22Rv1 (cell line): ENCODE results near the gene DNAJC8.

Experiments
- H3K27ac ChIP-seq: fragments of 450-650 bp; 2 replicates; pipeline ENCODE4 v1.5.1; 2017
- ZFX ChIP-seq: fragments of 450-650 bp; IDR thresholded peaks from 2 replicates; pipeline ENCODE4 v1.6.1; 2017; ENCODE audit warnings: antibody characterized with exemption, borderline replicate concordance
- TF ChIP-seq, protein P1 (sequence below): fragments of 450-650 bp; IDR thresholded peaks from 2 replicates; pipeline ENCODE4 v1.5.1; 2017; ENCODE audit warnings: mild to moderate bottlenecking

The DNAJC8 gene

GRCh38 chr1:28260803-28261174 is 28.0 kb upstream of the DNAJC8 start:
- TF ChIP-seq, protein P1, sequence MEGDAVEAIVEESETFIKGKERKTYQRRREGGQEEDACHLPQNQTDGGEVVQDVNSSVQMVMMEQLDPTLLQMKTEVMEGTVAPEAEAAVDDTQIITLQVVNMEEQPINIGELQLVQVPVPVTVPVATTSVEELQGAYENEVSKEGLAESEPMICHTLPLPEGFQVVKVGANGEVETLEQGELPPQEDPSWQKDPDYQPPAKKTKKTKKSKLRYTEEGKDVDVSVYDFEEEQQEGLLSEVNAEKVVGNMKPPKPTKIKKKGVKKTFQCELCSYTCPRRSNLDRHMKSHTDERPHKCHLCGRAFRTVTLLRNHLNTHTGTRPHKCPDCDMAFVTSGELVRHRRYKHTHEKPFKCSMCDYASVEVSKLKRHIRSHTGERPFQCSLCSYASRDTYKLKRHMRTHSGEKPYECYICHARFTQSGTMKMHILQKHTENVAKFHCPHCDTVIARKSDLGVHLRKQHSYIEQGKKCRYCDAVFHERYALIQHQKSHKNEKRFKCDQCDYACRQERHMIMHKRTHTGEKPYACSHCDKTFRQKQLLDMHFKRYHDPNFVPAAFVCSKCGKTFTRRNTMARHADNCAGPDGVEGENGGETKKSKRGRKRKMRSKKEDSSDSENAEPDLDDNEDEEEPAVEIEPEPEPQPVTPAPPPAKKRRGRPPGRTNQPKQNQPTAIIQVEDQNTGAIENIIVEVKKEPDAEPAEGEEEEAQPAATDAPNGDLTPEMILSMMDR, result no peak
- no peak for TF ChIP-seq ZFX
- H3K27ac ChIP-seq, result no peak overlapping the region

DNA sequence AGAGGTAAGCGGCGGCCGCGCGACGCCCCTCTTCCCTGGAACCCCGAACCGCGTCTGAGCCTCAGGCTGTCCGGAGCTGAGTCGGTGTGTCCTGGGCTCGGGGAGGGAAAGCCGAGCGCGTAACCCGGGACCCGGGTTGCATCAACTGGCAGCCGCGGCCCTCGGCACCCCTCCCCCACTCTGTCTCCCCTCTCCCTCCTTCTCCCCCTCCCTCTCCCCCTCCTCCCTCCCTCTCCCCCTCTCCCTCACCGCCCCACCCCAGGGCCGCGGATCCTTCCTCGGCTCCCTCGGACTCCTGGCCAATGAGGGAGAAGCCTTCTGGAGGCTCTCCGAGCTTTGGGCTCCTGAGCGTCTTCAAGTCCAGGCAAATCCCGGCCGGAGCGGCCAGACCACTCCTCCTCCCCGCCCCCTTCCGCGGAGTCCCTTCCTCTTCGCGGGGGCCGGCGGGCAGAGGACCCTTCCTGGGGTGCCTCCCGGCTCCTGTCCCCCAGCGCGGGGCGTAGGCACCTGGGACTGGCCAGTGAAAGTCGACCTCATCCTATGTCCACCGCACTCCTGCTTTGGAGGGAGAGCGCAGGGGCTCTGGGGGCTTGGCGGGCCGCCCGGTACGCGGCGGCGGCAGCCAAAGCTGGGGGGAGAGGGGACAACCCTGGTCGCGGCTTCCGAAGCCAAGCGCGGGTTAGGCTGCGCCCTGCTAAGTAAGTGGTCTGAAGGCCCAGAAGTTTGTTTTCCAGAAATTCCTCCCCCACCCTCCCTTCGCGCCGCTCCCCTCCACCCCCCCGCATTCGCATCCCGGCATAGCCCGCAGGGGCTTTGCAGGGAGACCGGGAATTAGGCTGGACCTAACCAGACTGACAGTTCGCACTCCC is 27.3 kb upstream of the DNAJC8 start:
- H3K27ac ChIP-seq, result peak overlapping the region; percentile 72
- TF ChIP-seq ZFX, result no peak
- TF ChIP-seq, protein P1, result no peak

DNA sequence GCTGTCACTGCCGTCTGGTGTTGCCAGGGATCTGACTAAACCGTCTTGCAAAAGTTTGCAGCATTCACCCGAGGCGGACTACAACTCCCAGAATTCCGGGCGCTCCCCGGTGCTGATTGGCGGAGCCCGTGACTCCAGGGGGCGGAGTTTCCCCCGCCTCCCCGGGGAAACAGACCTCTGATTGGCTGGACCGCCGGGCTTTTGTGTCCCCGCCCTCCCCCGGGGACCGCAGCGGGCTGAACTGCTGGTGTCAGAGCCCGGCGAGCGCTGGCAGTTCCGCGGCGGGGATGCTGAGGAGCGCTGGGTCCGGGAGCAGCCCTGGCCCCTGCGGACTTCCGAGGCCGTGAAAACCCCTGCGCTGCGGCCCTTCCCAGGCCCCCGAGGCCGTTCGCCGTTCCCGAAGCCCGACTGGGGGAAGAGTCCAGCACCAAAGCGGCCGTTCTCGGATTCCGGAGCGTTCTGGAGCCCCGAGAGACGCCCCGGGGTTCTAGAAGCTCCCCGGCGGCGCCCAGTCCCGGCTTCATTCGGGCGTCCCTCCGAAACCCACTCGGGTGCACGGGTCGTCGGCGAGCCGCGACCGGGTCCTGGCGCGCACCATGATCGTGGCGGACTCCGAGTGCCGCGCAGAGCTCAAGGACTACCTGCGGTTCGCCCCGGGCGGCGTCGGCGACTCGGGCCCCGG is 26.6 kb upstream of the DNAJC8 start, which contains the start of gene SESN2:
Gene SESN2, plus strand, starts transcription at position 267 of the 682 bp plus-strand sequence. Its CDS starts 330 bp downstream, at position 597.
- TF ChIP-seq, protein P1, result no peak
- peak within 1 kb of the TSS; percentile 72 for H3K27ac ChIP-seq

- TF ChIP-seq, protein P1, result no peak
- no peak for TF ChIP-seq ZFX
- H3K27ac ChIP-seq, result peak overlapping the region; percentile 72
Observed at GRCh38 chr1:28258628-28259251, 25.9 kb upstream of the DNAJC8 start.

- TF ChIP-seq, protein P1, result no peak
- TF ChIP-seq ZFX, result no peak
- no peak overlapping the region for H3K27ac ChIP-seq
Observed at GRCh38 chr1:28257736-28258135, 24.9 kb upstream of the DNAJC8 start.

DNA sequence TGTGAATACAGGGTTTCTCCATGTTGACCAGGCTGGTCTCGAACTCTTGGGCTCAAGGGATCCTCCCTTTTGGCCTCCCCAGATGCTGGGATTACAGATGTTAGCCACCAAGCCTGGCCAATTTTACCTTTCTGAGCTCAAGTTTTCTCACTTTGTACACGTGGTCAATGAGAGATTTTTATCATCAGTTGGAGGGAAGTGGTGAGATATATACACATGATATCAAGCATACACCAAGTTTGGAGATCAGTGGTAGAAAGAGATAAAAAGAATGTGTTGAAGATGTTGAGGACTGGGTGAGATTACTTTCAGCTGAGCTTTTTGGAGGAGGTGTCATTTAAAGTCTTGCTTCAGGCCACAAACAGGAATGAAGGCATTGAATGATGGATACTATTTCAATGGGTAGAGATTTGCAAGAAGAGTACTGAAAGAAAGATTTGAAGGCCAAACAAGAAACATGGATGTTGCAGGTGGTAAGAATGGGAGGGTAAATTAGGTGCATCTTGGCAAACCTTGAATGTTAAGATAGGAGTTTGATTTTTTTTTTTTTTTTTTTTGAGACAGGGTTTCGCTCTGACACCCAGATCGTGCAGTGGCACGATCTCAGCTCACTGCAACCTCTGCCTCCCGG is 23.5 kb upstream of the DNAJC8 start:
- TF ChIP-seq ZFX, result no peak
- TF ChIP-seq, protein P1, result no peak
- no peak overlapping the region for H3K27ac ChIP-seq
